Activated CD4-positive, alpha-beta memory T cell treated with anti-CD3 and anti-CD28 coated beads, Interleukin-2, amount 10 ng/mL, durations not matched to agents 7 days and 5 days (primary cell): ENCODE measurements around the gene CAP1. TPM values are rescaled to one million over a fixed set of nuclear protein-coding genes. Genes with fewer than 3 reads are reported as not detected.

ENCODE experiments used
- CTCF ChIA-PET: fragments of 350-600 bp; sonication (Branson Sonifier 250); formaldehyde crosslinking; loops from one replicate; lab custom pipeline; 2021; ENCODE audit warnings: antibody characterized with exemption, inconsistent platforms; lab: Charles Lee
- POLR2A ChIA-PET: fragments of 350-600 bp; sonication (Branson Sonifier 250); formaldehyde crosslinking; loops from one replicate; lab custom pipeline; 2021; ENCODE audit warnings: antibody characterized with exemption; lab: Charles Lee
- DNase-seq: peaks from one replicate; pipeline ENCODE4 v3.0.0-alpha.2; 2020
- H3K27ac Mint-ChIP-seq: one replicate; pipeline ENCODE4 v1.8.0; 2021; ENCODE audit warnings: mild to moderate bottlenecking, mixed read lengths
- H3K27me3 Mint-ChIP-seq: one replicate; pipeline ENCODE4 v1.8.0; 2021; ENCODE audit warnings: mixed read lengths
- H3K36me3 Mint-ChIP-seq: one replicate; pipeline ENCODE4 v1.8.0; 2021; ENCODE audit warnings: low read depth, mixed read lengths
- H3K4me1 Mint-ChIP-seq: one replicate; pipeline ENCODE4 v1.8.0; 2021; ENCODE audit warnings: mixed read lengths
- H3K4me3 Mint-ChIP-seq: one replicate; pipeline ENCODE4 v1.8.0; 2021; ENCODE audit warnings: mild to moderate bottlenecking, mixed read lengths
- H3K9me3 Mint-ChIP-seq: one replicate; pipeline ENCODE4 v1.8.0; 2021; ENCODE audit warnings: mixed read lengths
- total RNA-seq, 2 experiments: library from RNA; stranded (reverse); gene quantifications; one replicate each; pipeline ENCODE4 v1.2.3, GENCODE V29; 2021

Gene CAP1
- total RNA-seq, 2 experiments from 2014 or later, result 890 to 908 TPM

- Mint-ChIP-seq H3K9me3 (peaks cover 27% of the 10 kb centered on the region), H3K4me3 (no peak overlapping the region), H3K36me3 (peaks cover 5% of the 10 kb centered on the region), H3K27me3 (peaks cover 31% of the 10 kb centered on the region), H3K4me1 (no peaks in the 10 kb centered on the region), H3K27ac (no peak overlapping the region)
- no peak for DNase-seq
- POLR2A ChIA-PET, result no interaction called here
- CTCF ChIA-PET, result no interaction called here
Observed at GRCh38 chr1:40114400-40114799, 73.9 kb downstream of the CAP1 start.

GRCh38 chr1:40120128-40120527 is 79.6 kb downstream of the CAP1 start:
- no peak for DNase-seq
- ChIA-PET POLR2A (no interaction called here), CTCF (no interaction called here)
- H3K27ac Mint-ChIP-seq, result no peak overlapping the region
- no peaks in the 10 kb centered on the region for H3K9me3 Mint-ChIP-seq
- H3K36me3 Mint-ChIP-seq, result no peaks in the 10 kb centered on the region
- H3K4me3 Mint-ChIP-seq, result no peak overlapping the region
- H3K27me3 Mint-ChIP-seq, result peaks cover 15% of the 10 kb centered on the region
- H3K4me1 Mint-ChIP-seq, result no peaks in the 10 kb centered on the region

Other genes with a start within 250 kb of the CAP1 start
- 10 to 100 TPM; 12.9 to 16.1 TPM for gene TRIT1, start 157.2 kb upstream of the CAP1 start, total RNA-seq
- gene MYCL, start 138.8 kb upstream of the CAP1 start, total RNA-seq, result under 1 TPM; 0.10 to 0.18 TPM
- 1 to 10 TPM; 2.4 to 2.5 TPM for gene MFSD2A, start 85.6 kb upstream of the CAP1 start, total RNA-seq
- 10 to 100 TPM; 76.9 to 83.4 TPM for gene PPT1, start 56.5 kb downstream of the CAP1 start, total RNA-seq
- 10 to 100 TPM; 23.8 to 24.6 TPM for gene RLF, start 120.7 kb downstream of the CAP1 start, total RNA-seq
- not detected for gene TMCO2, start 207.2 kb downstream of the CAP1 start, total RNA-seq
- gene ZMPSTE24, start 217.5 kb downstream of the CAP1 start, total RNA-seq, result 10 to 100 TPM; 23.8 to 25.4 TPM